Muscle of arm (tissue), 12 donors: ENCODE results near the gene ZNF326. TPM values are rescaled to one million over a fixed set of nuclear protein-coding genes. Genes with fewer than 3 reads are reported as not detected.

Experiments used
- DNase-seq: peaks from one replicate; pipeline ENCODE4 v3.0.0-alpha.2; 2013
- polyA plus RNA-seq, 12 donors: library from polyadenylated mRNA; unstranded; fragments of 120-200 nt; gene quantifications; one replicate each; pipeline ENCODE4 v1.2.1, GENCODE V29; 2013; ENCODE audit not compliant: insufficient read length in 12 of 12

ZNF326 gene
- polyA plus RNA-seq, 12 donors: 18.6 to 46.4 (median 27.2) TPM; not detected in 1

DNA sequence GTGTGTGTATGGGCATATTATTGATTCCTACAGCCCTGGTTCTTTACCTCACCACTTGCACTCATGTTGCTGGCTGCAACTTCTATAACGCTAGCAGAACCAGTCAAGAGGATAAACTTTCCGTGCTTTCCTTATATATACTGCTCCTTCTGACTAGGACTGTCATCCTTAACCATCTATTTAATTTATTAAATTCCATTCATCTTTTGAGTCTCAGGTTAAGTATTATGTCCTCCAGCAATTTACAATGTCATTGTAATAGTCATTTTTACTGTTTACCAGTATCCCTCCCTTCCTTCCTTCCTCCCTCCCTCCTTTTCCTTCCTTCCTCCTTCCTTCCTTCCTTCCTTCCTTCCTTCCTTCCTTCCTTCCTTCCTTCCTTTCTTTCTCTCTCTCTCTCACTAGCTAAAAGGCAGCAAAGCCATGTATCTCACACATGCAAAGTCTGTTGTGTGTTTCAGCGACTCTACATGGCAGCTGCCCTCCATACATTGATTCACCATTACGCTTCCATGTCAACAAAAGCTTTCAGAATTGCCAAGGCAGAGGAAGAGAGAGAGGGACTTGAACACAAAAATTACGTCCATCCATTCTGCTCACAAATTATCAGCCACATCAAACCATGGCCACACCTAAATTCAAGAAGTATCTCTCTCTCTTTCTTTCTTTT lies 73.8 kb downstream of the ZNF326 start:
- DNase-seq: no peak

DNA sequence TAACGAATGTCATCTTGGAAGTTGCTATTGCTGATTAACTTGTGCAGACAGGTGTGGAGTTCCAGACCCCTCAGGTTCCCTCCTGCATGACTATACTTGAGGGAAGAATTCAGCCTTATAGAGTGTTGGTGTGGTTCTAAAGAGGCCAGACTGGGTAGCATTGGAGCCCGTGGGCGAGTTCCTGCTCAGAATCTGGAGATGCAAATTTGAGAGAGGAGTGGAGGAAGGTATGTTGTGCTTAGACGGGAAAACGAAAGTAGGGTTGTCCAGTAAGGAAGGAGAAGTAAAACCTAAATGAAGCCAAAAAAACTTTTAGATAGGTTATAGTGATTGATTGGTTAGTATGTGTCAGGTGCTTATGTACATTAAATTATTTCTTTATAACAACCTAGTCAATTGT lies 79.2 kb downstream of the ZNF326 start:
- no peak for DNase-seq

DNA sequence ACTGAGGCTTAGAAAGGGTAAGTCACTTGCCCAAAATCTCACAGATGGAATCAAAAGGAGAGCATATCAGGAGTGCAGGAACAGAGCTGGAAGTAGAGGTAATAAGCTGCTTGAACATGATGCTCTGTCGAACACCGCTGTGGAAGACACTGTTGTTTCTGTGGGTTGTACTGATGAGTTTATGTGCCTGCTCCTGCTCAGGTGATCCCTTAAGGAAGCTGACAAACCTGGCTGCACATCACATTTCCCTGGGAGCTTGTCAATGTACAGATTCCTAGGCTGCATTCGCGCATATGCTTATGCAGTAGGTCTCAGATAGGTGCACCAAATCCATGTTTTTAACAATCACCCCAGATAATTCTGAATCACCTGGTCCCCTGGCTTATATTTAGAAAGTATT lies 79.7 kb downstream of the ZNF326 start:
- no peak for DNase-seq

DNA sequence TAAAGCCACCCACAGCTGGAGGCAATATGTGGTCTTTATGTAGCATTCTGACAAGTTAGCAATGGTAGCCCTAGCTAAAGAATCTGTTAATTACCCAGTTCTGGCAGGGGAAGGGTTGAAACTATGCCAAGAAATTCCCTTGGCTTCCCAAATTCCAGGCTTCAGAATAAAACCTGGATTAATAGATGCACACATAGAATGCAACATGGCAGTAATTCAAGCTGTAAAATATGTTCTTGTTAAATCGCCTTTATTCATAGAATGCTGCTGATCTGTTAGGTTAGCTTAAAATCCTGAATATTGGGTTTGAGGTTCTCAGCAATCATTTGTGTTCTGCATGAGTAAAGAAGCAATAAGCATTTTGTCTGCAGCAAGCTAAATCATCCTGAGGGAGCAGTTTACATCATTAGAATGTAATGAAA lies 80.1 kb downstream of the ZNF326 start:
- DNase-seq: no peak

DNA sequence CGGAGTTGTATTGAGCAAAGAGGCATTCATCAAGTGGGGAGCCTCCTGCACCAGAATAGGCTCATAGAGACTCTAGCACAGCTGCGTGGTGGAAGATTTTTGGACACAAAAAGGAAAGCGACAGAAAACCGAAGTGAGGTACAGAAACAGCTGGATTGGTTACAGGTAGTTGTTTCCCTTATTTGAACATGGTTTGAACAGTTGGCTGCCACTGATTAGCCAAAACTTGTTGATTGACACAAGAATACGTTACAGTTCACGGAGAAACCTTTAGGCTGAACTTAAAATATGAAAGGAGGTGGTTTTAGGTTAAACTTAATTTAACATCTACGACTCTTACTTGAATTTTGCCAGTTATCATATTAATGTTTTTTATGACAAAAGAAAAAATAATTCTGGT lies 89.1 kb downstream of the ZNF326 start:
- DNase-seq: no peak

Other genes starting within 250 kb of the ZNF326 start
- 10 to 100 TPM in 1 of 12 donors, 1 to 10 TPM in 10, not detected in 1; 6.5 to 12.3 (median 8.4) TPM for gene LRRC8D, start 174.1 kb upstream of the ZNF326 start, polyA plus RNA-seq